ENCODE data around the gene PNCK. TPM values are rescaled to one million over a fixed set of nuclear protein-coding genes. Genes with fewer than 3 reads are reported as not detected.

Gene PNCK
- total RNA-seq, 1 experiment from 2014 or later: not detected

DNA sequence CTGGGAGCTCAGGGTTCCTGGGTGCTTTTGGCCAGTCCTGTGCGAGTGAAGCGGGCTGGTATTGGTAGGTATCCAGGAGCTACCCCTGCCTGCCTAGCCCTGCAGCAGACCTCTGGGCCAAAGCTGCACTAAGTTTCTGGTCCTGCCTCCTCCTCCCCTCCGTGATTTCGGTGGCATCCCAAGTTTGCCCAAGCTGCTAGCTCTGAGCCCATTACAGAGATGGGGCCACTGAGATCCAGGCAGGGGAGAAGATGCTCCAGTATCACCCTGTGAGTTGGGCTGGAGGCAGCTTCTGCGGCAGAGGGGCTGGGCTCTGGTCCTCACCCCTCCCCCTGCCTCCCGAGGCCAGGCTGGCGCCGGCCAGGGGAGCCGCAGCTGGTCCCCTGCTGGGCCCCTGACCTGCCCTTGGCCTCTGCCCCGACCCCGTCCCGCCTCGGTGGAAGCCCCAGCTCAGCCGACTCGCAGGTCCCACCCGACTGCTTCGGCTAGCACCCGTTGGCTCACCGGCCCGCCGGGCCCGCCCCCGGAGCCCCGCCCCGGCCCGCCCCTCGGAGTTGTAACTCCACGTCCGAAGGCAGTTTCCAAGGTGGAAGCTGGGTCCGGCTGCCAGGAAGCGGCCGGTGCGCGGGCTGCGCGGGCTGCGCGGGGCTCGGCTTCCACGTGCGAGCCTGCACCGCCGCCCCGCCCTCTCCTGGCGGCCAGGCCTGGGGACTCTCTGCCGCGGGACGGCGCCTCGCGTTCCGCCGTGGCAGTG, 26.8 kb downstream of the PNCK start, which contains the start of gene DUSP9:
TSS of gene DUSP9 (plus strand) at position 584 of the 754 bp plus-strand sequence. CDS start 751 bp downstream, outside the sequence.
- Histone ChIP-seq H3K9me3 (replicated peaks) (no peaks in the 10 kb centered on the region), H3K36me3 (no peaks in the 10 kb centered on the region), H3K4me1 (no peaks in the 10 kb centered on the region), H3K4me3 (no peak within 1 kb of the TSS), H3K27ac (no peak within 1 kb of the TSS), H3K27me3 (no peaks in the 10 kb centered on the region)
- DNase-seq: no peak

DNA sequence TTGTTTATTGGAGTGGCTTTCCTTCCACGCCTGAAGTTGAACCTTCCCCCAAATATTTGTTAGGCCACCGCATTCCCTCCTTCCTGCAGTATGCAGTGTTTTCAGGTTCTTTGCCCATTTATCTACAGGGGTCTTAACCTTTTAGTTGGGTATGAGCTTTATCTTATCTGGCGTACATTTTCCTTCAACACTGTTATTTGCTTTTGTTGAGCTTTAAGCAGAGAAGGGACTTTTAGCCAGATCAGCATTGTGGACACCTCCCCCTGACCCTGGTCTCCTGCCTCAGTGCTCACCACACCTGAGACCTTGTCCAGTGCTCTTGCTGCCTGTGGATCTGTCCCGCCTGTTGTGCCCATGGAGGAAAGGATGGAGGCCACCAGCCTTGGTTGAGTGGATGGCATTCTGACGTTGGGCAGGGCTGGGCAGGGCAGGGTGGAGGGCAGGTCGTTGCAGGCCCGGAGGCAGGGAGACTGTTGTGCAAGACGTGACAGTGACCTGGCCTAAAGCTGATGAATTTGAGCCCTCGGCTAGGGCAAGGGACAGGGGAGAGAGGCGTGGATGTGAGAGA, 27.6 kb downstream of the PNCK start:
- H3K9me3 ChIP-seq (replicated peaks): no peaks in the 10 kb centered on the region
- no peaks in the 10 kb centered on the region for H3K4me1 ChIP-seq
- no peaks in the 10 kb centered on the region for H3K36me3 ChIP-seq
- DNase-seq: no peak
- H3K4me3 ChIP-seq: no peak overlapping the region
- no peak overlapping the region for H3K27ac ChIP-seq
- no peaks in the 10 kb centered on the region for H3K27me3 ChIP-seq

DNA sequence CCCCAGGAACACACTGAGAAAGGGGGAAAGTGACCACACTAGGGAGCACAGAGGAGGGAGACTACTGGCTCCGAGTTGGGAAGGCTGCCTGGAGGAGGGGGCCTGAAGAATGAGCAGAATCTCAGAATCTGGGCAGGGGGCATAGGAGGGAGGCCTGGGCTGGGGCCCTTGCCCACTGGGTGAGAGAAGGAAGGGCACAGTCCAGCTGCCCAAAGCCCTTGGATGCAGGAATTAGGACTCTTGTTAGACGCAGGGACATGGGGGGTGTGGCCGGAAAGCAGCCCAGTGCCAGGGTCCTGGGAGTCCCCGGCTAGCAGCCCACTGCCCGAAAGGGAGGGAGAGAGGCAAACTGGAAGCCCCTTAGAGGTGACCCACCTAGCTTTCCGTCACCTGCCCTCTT, 28.5 kb downstream of the PNCK start:
- Histone ChIP-seq H3K9me3 (replicated peaks) (no peaks in the 10 kb centered on the region), H3K4me3 (no peak overlapping the region), H3K27ac (no peak overlapping the region), H3K36me3 (no peaks in the 10 kb centered on the region), H3K27me3 (no peaks in the 10 kb centered on the region), H3K4me1 (no peaks in the 10 kb centered on the region)
- no peak for DNase-seq

DNA sequence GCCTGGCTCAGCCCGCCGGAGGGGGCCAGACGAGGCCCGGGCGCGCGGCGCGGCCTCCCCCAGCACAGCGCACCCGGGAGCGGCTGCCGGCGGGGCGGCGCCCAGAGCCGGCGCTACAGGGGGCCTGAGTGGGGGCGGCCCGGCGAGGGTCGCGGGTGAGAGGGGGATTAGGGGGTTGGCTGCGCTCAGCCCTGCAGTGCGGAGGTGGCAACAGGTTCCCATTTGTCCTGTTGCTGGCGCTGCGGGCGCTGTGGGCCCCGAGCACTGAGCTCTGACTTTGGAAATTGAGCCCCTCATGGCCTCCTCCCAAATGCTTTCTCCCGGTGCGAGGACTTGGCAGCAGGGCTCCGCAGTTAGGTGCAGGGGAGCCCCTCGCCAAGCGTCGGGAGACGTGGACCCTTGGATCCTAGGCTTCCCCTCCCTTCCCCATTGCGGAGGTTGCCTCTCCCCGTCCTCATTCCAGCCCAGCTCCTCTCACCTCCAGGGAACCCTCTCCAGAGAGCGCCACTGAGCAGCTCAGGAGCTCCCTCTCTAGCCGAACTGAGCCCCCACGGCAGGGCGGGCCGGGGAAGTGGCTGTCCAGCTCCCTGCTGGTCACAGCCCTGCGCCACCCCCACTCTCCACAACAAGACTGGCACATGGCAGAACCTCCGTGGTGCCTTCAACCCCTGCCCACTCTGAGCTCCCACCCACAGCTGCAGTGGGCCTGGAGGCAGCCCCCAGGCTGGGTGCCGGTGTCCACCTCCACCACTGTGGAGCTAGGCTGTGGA, 29.1 kb downstream of the PNCK start:
- Histone ChIP-seq H3K9me3 (replicated peaks) (no peaks in the 10 kb centered on the region), H3K4me1 (no peaks in the 10 kb centered on the region), H3K27ac (no peak overlapping the region), H3K27me3 (no peaks in the 10 kb centered on the region), H3K4me3 (no peak overlapping the region; the same call in 1 of the 2 replicates), H3K36me3 (no peaks in the 10 kb centered on the region)
- peak; percentile 15 to 27 for DNase-seq

DNA sequence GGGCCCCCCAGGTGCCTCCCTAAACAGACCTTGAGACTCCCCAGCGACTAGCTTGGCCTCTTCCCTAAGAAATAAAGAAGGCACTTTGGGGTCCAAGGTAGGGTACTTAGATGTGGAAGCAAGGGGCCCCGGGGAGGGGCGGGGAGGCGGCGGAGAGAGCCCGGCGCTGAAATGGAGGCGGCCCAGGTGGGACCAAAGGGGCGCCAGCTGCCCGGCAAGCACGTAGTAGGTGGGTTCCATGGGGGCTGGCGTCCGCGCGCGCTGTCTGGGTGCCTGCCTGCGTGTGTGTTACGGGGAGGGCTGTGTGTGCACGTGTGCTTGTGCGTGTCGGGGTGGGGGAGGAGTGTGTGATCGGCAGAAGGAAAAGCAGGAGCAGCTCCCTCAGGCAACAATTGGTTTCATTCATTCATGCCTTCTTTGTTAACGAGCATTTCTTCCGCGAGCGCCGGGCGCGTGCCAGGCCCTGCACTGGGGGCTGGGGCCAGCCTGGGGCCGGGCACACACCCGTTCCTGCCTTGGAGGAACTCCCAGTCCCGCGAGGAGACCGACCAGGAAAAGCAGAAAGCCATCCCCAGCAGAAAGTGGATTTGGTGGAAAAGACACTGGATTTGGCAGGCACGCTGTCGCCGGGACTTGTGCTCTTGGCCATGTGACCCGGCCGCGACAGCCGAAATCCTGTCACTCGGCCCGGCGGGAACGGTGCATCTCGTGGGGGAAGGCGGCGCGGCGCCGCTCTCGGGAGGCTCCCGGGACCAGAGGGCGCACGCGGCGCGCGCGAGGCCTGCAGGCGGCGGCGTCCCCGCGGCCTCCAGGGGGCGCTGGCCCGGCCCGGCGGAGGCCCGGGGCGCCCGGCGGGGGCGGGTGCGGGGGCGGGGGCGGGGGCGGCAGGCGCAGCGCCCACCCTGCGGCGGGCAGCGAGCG, 29.9 kb downstream of the PNCK start:
- H3K27ac ChIP-seq: no peak overlapping the region
- H3K4me1 ChIP-seq: no peaks in the 10 kb centered on the region
- H3K9me3 ChIP-seq (replicated peaks): no peaks in the 10 kb centered on the region
- no peaks in the 10 kb centered on the region for H3K27me3 ChIP-seq
- H3K4me3 ChIP-seq: 0 out of 2 replicates have a peak overlapping the region, but pooled peaks have one; percentile 20
- H3K36me3 ChIP-seq: no peaks in the 10 kb centered on the region
- DNase-seq: no peak

DNA sequence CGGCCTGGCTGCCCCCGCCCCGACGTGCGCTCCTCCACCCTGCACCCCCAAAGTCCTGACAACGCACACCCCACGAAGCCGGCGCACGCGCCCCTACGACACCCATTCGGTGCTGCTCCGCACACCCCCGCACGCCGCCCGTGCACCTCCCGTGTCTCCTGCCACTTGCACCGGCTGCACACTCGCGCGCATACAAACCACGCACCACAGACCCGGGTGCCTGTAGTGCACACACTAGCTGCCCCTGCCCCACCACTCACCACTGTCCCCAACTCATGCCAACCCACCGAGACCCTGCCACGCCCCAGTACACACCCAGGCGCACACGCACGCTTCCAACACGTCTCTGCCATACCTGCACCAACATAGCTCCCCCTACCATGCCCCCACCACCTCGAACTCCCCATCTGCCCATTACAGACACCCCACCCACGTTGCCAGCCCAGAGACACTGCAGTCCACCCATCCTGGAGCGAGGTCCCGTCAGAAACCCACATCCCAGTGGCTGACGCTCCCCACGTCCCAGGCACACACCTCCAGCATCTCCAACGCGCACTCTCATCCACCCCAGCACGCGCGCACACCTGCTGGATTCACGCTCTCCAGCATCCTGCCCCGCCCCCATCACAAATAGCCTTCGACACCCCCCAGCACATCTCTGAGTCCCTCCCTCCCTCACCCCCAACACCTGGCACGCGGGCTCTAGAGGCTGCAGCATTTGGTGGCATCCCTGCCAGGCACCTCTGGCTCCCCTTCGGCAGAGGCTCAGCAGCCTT, 30.8 kb downstream of the PNCK start:
- H3K27ac ChIP-seq: no peak overlapping the region
- no peaks in the 10 kb centered on the region for H3K36me3 ChIP-seq
- H3K9me3 ChIP-seq (replicated peaks): no peaks in the 10 kb centered on the region
- no peak for DNase-seq
- H3K4me1 ChIP-seq: no peaks in the 10 kb centered on the region
- no peak overlapping the region for H3K4me3 ChIP-seq
- no peaks in the 10 kb centered on the region for H3K27me3 ChIP-seq

DNA sequence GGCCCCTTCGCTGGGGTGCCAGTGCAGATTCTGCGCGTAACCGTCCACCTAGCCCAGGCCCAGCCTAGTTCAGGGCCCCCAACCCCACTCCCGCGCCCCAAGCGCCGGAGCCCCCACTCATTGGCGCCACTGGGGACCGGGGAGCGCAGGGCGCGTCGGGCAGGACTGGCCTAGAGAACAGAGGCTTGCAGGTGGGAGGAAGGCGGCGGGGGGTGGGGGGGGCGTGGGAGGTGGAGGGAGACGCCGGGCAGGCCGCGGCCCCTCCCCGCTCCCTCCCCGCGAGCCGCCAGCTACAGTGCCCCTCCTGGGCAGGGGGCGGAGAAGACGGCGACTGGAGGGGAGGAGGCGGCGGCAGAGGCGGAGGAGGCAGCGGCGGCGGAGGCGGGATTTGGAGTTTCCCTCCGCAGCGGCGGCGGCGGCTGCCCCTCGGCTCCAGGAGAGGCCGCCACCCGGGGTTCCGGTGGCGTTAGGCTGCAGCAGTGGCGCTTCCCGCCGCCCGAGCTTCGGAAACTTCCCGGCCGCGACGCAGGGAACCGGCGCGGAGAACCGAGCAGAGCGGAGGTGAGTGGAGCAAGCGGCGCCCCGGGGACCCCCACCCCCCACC, 31.5 kb downstream of the PNCK start:
- Histone ChIP-seq H3K4me3 (no peak overlapping the region), H3K4me1 (no peaks in the 10 kb centered on the region), H3K36me3 (no peaks in the 10 kb centered on the region), H3K27me3 (no peaks in the 10 kb centered on the region), H3K9me3 (replicated peaks) (no peaks in the 10 kb centered on the region), H3K27ac (no peak overlapping the region)
- DNase-seq: no peak

DNA sequence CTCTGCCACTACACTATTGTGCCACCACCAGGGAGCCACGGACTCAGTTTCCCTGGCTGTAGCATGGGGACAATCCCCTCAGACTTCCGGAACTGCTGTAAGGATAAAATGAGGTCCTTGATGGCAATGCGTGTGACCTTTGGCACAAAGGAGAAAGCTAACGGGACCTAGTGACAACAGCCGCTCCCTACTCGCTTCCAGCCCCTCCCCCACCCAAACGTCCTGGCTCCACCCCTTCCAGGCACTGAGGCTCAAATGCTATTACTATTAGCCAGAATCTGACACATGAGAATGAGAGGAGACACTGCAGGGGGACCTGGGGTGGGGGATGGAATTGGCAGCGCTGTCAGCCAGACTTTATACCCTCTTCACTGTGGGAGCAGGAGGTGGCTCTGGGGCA, 32.0 kb downstream of the PNCK start:
- DNase-seq: no peak
- no peaks in the 10 kb centered on the region for H3K27me3 ChIP-seq
- no peak overlapping the region for H3K27ac ChIP-seq
- no peaks in the 10 kb centered on the region for H3K36me3 ChIP-seq
- no peak overlapping the region for H3K4me3 ChIP-seq
- no peaks in the 10 kb centered on the region for H3K4me1 ChIP-seq
- H3K9me3 ChIP-seq (replicated peaks): no peaks in the 10 kb centered on the region

DNA sequence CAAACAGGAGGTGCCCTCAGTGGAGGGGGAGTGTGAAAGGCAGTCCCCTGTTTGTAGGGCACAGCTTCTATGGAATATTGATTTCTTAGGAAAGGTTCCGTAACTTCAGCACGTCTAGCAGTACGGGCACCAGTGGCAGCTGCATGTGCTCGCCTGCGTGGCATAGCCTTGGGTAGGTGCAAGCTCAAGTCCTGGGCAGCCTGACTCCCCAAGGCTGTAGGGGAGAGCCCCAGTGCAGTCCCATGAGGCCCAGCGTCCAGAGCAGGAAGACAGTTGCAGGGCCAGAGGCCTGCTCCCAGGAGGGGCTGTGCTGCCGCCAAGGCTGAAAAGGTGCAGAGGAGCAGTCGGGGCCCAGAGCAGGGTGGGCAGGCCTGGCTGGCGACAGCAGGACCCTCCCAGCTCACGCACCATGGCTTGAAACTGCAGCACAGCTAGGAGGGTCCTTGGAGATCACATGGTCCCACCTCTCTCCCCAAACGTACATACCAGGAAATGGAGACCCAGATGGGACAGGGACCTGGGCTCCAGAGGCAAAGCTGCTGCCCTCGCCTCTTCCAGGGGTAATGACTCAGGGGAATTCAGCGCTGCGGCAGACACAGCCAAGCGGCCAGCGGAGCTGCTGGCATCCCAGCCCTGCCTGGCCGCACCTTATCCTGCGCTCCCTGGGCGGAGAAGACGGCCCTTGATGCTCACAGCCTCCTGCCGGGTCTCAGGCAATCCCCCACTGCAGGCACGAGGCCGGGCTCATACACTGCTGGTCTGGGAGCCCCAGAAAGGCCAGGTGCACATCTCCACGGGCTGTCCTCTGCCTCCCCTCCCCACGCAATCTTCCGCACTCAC, 32.7 kb downstream of the PNCK start:
- DNase-seq: no peak
- Histone ChIP-seq H3K4me1 (no peaks in the 10 kb centered on the region), H3K27ac (no peak overlapping the region), H3K4me3 (no peak overlapping the region), H3K27me3 (no peaks in the 10 kb centered on the region), H3K36me3 (no peaks in the 10 kb centered on the region), H3K9me3 (replicated peaks) (no peaks in the 10 kb centered on the region)

DNA sequence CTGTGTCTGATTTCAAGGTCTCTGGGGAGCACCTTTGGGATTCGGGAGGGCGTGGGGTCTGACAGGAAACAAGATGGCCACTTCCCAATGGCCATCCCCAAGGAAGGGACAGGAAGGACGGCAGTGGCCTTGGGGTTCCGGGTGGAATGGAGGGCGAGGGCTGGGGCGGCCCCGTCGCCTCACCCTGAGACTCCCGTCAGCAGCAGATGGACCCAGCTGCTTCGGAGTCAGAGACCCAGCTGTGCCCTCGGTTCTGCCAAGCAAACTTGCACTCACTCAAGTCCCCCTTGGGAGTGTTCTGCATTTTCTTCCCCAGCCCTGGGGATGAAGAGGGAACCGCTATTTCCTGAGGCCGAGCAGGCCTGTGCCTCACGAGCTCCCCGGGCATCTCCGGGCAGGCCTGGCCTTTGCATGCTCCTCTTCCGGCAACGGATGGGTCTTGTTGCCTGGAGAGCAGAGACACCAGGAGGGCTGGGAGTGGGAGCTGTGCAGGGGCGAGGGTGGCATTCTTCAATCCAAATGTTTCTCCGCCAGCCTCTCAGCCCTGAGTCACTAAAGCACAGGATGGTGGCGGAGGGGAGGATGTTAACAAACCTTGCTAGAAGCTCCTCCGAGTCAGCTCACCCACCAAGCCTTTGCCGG, 33.4 kb downstream of the PNCK start:
- H3K27me3 ChIP-seq: no peaks in the 10 kb centered on the region
- H3K27ac ChIP-seq: no peak overlapping the region
- no peak overlapping the region for H3K4me3 ChIP-seq
- no peaks in the 10 kb centered on the region for H3K36me3 ChIP-seq
- no peak for DNase-seq
- H3K4me1 ChIP-seq: no peaks in the 10 kb centered on the region
- H3K9me3 ChIP-seq (replicated peaks): no peaks in the 10 kb centered on the region

DNA sequence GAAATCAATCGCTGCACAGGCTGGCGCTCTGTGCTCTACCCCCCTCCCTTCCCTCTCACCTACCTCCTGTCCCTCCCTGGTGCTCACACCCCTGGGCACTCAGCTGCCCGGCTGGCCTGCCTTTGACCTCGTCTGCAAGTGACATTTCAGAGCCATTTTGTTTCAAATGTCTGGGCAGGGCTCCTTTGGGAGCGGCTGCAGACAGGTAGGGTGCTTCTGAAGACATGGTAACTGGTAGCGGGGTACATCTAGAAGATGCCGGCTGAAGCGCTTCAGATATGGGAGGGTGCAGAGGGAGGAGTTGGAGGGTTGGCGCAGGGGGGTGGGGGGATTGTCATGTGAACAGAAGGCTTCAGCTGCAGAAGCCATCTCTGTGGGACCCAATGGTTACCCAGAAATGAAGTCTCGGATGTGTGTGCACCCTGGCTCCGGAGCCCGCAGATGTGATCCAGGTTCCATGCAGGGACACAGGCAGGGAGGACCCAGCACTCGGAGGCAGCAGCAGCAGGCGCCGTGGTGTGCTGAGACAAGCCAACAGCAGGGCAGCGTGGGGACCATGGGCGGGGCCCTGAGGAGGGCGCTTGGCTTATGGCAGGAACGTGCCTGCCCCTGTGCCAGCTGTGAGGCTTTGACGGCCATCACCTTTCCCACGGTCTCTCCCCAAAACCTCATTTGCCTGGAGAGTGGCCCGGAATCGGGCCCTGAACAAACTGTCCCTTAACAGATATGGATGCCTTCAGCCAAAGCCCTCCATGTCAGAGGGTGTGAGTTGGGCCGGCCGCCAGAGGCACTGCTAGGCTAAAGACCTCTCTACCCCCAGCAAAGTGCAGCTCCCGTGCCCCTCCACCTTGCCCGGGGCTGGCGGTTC, 34.2 kb downstream of the PNCK start:
- Histone ChIP-seq H3K4me1 (no peaks in the 10 kb centered on the region), H3K9me3 (replicated peaks) (no peaks in the 10 kb centered on the region), H3K27ac (no peak overlapping the region), H3K4me3 (no peak overlapping the region), H3K36me3 (no peaks in the 10 kb centered on the region), H3K27me3 (no peaks in the 10 kb centered on the region)
- DNase-seq: no peak
